Nasal cavity respiratory epithelium epithelial cell of viscerocranial mucosa (primary cell): ENCODE measurements around the gene C2orf15. TPM values are rescaled to one million over a fixed set of nuclear protein-coding genes. Genes with fewer than 3 reads are reported as not detected.

Source experiments
- total RNA-seq: library from RNA; depleted of rRNA; stranded (reverse); fragments of >200 nt; gene quantifications from 2 replicates; pipeline ENCODE4 v1.2.3, GENCODE V29; 2014

Gene C2orf15
- total RNA-seq: 0.93 and 2.1 TPM in 2 replicates

DNA sequence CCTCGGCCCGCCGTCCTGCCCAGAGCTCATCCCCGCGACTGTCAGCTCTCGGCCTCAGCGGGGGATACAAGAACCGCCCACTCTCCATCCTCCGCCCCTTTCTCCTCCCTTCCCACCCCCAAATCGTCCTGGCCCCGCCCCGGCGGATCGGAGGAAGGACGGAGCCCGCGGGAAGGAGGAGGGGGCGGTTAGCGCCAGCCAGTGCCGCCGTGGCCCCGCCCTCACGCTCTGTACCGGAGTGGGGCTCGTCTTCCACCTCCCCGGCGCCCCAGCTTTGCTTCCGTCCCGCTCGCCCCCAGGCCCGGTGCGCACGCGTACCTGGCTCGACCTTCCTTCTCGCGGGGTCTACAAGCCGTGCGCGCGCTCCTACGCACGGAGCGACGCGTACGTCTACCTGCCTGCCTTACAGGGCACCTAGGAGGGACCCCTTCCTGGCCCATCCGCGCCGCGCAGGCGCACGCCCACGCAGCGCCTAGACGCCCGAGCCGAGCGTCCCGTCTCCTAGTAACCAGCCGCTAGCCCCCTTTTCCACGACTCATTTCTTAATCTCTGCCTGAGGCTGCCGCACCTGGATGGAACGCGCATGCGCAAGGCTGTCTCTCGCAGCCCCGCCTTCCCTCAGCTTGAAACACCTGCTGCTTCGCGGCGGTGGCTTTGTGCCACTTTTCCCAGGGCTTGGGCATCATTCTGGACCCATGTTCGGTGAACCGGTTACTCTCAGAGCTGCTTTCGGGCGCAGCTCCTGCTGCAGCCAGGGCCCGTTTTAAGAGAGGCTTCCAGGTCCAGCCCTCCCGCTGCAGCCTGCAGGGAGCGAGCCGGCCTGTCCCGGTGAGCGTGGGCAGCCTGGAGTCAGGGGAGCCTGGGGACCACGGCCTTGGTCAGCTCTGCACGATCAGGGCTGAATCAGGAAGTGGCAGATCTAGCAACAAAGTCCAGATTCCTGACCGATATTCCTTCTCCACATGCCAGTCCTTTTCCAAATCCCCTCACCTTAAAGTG lies at the start of gene C2orf15:
C2orf15 (plus strand) TSS at position 598 of the 999 bp plus-strand sequence. CDS start 8,852 bp downstream, outside the sequence.

GRCh38 chr2:99154643-99155536 lies 13.4 kb downstream of the C2orf15 start, which contains the start of the genes LIPT1 and TSGA10:
Gene LIPT1, plus strand, starts transcription at chr2:99154967. Its CDS starts 6,991 bp downstream, at chr2:99161958.
Gene TSGA10, minus strand, starts transcription at chr2:99154942. Its CDS starts 45,503 bp downstream, at chr2:99109439.

GRCh38 chr2:99180755-99181623 lies 39.5 kb downstream of the C2orf15 start, which contains the start of the genes MITD1 and MRPL30:
Gene MITD1, minus strand, starts transcription at chr2:99181058. Its CDS starts 77 bp downstream, at chr2:99180981.
Gene MRPL30, plus strand, starts transcription at chr2:99181184. Its CDS starts 5,020 bp downstream, at chr2:99186204.

Other genes starting within 250 kb of the C2orf15 start
- gene CRACDL, start 205.5 kb upstream of the C2orf15 start, total RNA-seq: 0.34 and 12.7 TPM in 2 replicates
- gene TSGA10, start 13.2 kb downstream of the C2orf15 start, total RNA-seq: 7.9 and 8.6 TPM in 2 replicates
- gene LIPT1, start 13.3 kb downstream of the C2orf15 start, total RNA-seq: 7.8 and 8.9 TPM in 2 replicates
- 19.9 and 35.9 TPM in 2 replicates for gene MITD1, start 39.4 kb downstream of the C2orf15 start, total RNA-seq
- gene MRPL30, start 39.5 kb downstream of the C2orf15 start, total RNA-seq: 31.8 TPM in 2 replicates
- not detected in 2 replicates for gene LYG2, start 114.0 kb downstream of the C2orf15 start, total RNA-seq
- gene LYG1, start 159.5 kb downstream of the C2orf15 start, total RNA-seq: 0.68 and 0.78 TPM in 2 replicates
- 63.2 and 65.2 TPM in 2 replicates for gene TXNDC9, start 194.6 kb downstream of the C2orf15 start, total RNA-seq
- 24.3 and 58.0 TPM in 2 replicates for gene EIF5B, start 195.7 kb downstream of the C2orf15 start, total RNA-seq